Measurements from ENCODE around the gene C12orf75.
"Not testable (repeated sequence)": the region's sequence is repeated elsewhere in the genome, so short reads cannot be mapped to it uniquely, and the experiment has no call there.

- TF ChIP-seq CTCF (conservative IDR thresholded peaks at IDR 0.05); EZH2 (IDR thresholded peaks at IDR 0.05; ENCODE audit: low read depth): not testable (repeated sequence)
Measured at GRCh38 chr12:105404134-105404533, 73.6 kb downstream of the C12orf75 start.
